D721Med (cell line): Measurements from ENCODE around the gene MOB3B.

Source experiments
- DNase-seq: peaks from one replicate; pipeline ENCODE4 v3.0.0; 2011; ENCODE audit warnings: low spot score; ENCODE audit not compliant: insufficient read length
- FAIRE-seq: peaks from 2 replicates; lab custom pipeline; 2011; peaks lifted over from hg19 to GRCh38; lab: Jason Lieb, UNC
- TF ChIP-seq, protein P1 (sequence below): IDR thresholded peaks from 2 replicates; pipeline ENCODE4 v1.5.1; 2012; ENCODE audit warnings: mild to moderate bottlenecking, control low read depth; ENCODE audit not compliant: insufficient read depth; ENCODE audit errors: missing control alignments

The MOB3B gene

DNA sequence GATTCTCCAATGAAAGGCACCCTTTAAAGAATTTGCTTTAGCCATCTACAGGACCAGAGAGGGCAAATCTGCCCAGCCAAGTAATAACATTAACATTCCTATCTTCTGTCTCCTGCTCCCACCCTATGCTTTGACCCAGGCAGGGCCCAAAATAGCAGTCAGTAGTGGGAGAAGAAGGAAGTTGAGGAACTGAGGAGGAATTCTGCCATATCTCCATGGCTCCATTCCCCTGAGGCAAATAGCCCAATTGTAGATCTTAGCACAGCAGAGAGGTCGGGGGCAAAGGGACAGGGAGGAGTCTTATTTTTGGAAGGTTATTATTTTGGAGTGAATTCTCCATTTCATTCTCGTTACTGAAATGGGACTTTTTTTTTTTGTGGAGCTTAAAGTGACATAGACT is 116.7 kb downstream of the MOB3B start:
- DNase-seq = no peak
- TF ChIP-seq, protein P1, sequence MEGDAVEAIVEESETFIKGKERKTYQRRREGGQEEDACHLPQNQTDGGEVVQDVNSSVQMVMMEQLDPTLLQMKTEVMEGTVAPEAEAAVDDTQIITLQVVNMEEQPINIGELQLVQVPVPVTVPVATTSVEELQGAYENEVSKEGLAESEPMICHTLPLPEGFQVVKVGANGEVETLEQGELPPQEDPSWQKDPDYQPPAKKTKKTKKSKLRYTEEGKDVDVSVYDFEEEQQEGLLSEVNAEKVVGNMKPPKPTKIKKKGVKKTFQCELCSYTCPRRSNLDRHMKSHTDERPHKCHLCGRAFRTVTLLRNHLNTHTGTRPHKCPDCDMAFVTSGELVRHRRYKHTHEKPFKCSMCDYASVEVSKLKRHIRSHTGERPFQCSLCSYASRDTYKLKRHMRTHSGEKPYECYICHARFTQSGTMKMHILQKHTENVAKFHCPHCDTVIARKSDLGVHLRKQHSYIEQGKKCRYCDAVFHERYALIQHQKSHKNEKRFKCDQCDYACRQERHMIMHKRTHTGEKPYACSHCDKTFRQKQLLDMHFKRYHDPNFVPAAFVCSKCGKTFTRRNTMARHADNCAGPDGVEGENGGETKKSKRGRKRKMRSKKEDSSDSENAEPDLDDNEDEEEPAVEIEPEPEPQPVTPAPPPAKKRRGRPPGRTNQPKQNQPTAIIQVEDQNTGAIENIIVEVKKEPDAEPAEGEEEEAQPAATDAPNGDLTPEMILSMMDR = no peak
- no peak for FAIRE-seq

DNA sequence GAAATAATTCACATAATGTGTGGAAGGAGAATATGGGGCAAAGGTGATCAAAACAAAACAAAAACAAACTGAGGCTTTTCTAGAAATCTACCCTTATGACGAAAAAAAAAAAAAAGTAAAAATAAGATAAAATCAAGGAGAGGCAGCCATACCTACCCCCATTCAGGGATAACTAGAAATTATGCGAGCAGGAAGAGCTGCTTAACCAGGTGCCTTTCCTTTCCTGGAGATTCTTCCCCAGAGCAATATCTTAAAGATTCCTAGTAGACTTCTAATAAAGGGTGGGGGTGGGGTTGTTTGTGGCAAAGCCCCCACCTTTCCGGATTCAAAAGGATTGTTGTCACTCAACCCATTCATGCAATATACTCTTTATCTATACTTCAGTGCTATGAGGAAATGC is 117.5 kb downstream of the MOB3B start:
- FAIRE-seq = no peak
- TF ChIP-seq, protein P1 = no peak
- no peak for DNase-seq

DNA sequence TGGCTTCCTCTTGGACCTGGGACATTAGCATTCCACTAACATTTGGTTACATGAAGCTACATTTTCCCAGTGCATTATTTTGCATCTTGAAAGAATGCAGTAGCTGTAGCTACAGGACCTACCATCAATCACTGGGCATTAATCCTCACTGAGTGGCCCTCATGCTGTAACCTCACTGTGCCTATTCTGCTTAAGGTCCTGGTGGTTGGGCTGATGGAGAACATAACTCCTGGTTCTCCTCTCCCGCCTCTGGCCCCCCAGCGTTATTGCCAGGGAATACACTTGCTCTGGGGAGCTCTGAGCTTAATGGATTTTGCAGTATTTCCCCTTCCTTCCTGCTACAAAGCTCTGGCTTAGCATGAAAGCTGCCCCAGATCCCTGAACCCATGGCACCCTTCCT is 121.1 kb downstream of the MOB3B start:
- DNase-seq = no peak
- no peak for FAIRE-seq
- TF ChIP-seq, protein P1 = no peak

DNA sequence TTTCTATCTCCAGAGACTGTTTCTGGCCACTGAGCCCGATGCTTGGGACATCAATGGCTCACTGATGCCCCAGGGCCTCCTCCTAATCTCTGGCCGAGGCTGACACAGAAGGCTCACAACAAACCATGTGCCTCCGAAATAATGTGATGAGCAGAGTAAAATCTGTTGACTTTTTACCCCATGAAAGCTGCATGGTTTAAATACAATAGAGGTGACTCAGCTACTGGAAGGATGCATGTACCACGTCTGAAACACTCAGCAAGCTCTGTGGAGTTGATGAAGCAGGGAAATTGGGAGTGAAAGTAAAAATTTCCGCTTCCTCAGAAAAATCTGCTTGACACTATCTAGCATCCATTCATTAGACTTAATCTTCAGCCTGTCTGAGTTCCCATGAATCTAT is 121.6 kb downstream of the MOB3B start:
- TF ChIP-seq, protein P1 = no peak
- FAIRE-seq = no peak
- DNase-seq = no peak

DNA sequence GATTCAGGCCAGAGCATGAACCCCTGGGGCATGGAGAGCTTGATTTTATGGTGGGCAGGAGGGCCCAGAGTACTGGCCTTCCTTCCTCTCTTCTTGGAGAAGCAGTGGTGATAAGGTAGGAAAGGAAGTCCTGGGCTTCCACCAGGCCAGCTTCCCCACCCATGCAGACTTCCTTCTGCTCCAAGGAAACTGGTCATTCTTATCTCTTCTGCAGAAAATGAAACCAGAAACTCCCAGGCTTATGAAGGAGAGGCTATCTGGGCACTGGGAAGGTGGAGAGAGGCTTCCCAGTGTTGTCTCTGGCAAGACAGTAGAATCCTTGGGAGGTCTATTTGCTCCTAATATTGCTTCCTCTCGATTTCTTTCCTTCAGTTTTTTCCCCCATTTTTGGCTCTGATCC is 122.1 kb downstream of the MOB3B start:
- no peak for DNase-seq
- TF ChIP-seq, protein P1 = no peak
- FAIRE-seq = no peak

DNA sequence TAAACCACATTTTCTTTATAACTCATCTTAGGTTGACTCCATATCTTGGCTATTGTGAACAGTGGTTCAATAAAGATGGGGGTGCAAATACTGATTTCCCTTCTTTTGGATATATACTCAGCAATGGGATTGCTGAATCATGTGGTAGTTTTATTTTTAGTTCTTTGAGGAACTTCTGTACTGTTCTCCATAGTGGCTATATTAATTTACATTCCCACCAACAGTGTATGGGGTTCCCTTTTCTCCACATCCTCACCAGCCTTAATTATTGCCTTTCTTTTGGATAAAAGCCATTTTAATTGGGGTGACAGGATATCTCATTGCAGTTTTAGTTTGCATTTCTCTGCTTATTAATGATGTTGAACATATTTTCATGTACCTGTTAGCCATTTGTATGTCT is 125.0 kb downstream of the MOB3B start:
- TF ChIP-seq, protein P1 = no peak
- DNase-seq = no peak
- FAIRE-seq = no peak

DNA sequence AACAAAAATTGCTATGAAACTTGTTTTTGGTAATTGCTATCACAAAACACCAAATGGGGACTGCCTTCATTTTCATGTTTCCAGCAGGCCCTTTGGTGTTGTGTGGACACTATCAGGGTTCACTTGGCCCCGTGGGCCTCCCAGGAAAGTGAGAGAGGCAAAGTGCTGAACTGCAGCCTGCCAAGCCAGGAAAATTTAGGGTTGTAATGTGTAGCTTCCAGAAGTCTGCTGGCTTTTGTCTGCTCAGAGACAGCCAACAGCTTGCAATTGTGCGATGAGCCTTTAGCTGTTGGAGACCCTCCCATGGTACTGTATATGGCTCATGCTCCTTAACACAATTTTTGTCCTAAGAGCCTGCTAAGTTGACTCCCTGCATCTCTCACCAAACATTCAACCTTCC is 127.0 kb downstream of the MOB3B start:
- TF ChIP-seq, protein P1 = no peak
- FAIRE-seq = no peak
- no peak for DNase-seq
